HG03045 (cell line): ENCODE data around the gene CCDC12.

Experiments used
- ATAC-seq: cut with Tn5 transposase; IDR thresholded peaks from one replicate; pipeline ENCODE4 v1.9.1; 2021; ENCODE audit warnings: mild to moderate bottlenecking, moderate library complexity; ENCODE audit not compliant: unreplicated experiment

CCDC12 gene

GRCh38 chr3:46976326-46977190, at the start of gene CCDC12:
CCDC12 (minus strand) TSS chr3:46976745; CDS start chr3:46976732, 13 bp downstream.
- ATAC-seq: peak; percentile 66

- no peak for ATAC-seq
Measured at GRCh38 chr3:47024932-47025331, 48.4 kb upstream of the CCDC12 start.

GRCh38 chr3:47022641-47023071, 46.1 kb upstream of the CCDC12 start:
- no peak for ATAC-seq

GRCh38 chr3:47020311-47020710, 43.8 kb upstream of the CCDC12 start:
- ATAC-seq: no peak

GRCh38 chr3:47019201-47019600, 42.7 kb upstream of the CCDC12 start:
- ATAC-seq: peak; percentile 60

- ATAC-seq: no peak
Measured at GRCh38 chr3:47018269-47018611, 41.7 kb upstream of the CCDC12 start.

- no peak for ATAC-seq
Measured at GRCh38 chr3:47017504-47018268, 41.1 kb upstream of the CCDC12 start.

GRCh38 chr3:47016934-47017435, 40.4 kb upstream of the CCDC12 start:
- ATAC-seq: no peak

GRCh38 chr3:47016086-47016933, 39.8 kb upstream of the CCDC12 start:
- no peak for ATAC-seq

- no peak for ATAC-seq
Measured at GRCh38 chr3:47015151-47015550, 38.6 kb upstream of the CCDC12 start.

GRCh38 chr3:47014036-47014435, 37.5 kb upstream of the CCDC12 start:
- ATAC-seq: no peak

GRCh38 chr3:47013231-47013630, 36.7 kb upstream of the CCDC12 start:
- ATAC-seq: no peak

- no peak for ATAC-seq
Measured at GRCh38 chr3:47012342-47013230, 36.0 kb upstream of the CCDC12 start.

- no peak for ATAC-seq
Measured at GRCh38 chr3:47011371-47011770, 34.8 kb upstream of the CCDC12 start.

- no peak for ATAC-seq
Measured at GRCh38 chr3:47010910-47011309, 34.4 kb upstream of the CCDC12 start.

GRCh38 chr3:47010111-47010712, 33.7 kb upstream of the CCDC12 start:
- ATAC-seq: no peak

GRCh38 chr3:47009225-47010110, 32.9 kb upstream of the CCDC12 start:
- ATAC-seq: peak; percentile 79

GRCh38 chr3:47008851-47009224, 32.3 kb upstream of the CCDC12 start:
- peak; percentile 1 for ATAC-seq
